Measurements from ENCODE around the gene MAST2.

Gene MAST2

DNA sequence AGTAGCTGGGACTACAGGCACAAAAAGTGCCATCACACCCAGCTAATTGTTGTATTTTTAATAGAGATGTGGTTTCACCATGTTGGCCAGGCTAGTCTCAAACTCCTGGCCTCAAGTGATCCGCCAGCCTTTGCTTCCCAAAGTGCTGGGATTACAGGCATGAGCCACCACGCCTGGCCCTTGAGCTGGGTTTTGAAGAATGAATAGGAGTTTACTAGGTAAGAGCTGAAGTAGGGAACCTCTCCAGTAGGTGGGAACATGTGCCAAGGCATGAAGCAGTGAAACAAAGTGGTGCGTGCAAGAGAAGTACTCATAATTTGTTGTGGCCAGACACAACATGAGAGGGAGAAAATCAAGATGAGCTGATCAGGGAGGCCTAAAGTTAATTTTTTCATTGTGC lies 55.8 kb downstream of the MAST2 start:
- no peak for DNase-seq
- Histone ChIP-seq H3K79me2 (ENCODE audit: low read length) (peaks cover 75% of the 10 kb centered on the region), H3F3A (ENCODE audit: insufficient read depth, low read length) (no peaks in the 10 kb centered on the region), H3K9me3 (replicated peaks; ENCODE audit: insufficient read depth, low read length) (no peaks in the 10 kb centered on the region), H3K4me1 (ENCODE audit: low read length) (no peaks in the 10 kb centered on the region), H3K27ac (ENCODE audit: low read length) (no peak overlapping the region), H4K20me1 (ENCODE audit: insufficient read depth, low read length) (no peaks in the 10 kb centered on the region), H3K9me2 (replicated peaks; ENCODE audit: insufficient read depth, low read length) (no peaks in the 10 kb centered on the region), H3K36me3 (replicated peaks; ENCODE audit: insufficient read depth, low read length) (no peaks in the 10 kb centered on the region), H3K27me3 (replicated peaks; ENCODE audit: insufficient read depth, low read length) (no peaks in the 10 kb centered on the region), H3K9ac (ENCODE audit: low read length) (no peak overlapping the region), H3K4me2 (ENCODE audit: low read depth, low read length) (no peak overlapping the region), H2AFZ (ENCODE audit: low read length) (no peak overlapping the region), H3K4me3 (ENCODE audit: low read length) (no peak overlapping the region)
- TF ChIP-seq EZH2 (optimal IDR thresholded peaks at IDR 0.05; ENCODE audit: low read depth, low read length), result no peak
- TF ChIP-seq, protein P1, sequence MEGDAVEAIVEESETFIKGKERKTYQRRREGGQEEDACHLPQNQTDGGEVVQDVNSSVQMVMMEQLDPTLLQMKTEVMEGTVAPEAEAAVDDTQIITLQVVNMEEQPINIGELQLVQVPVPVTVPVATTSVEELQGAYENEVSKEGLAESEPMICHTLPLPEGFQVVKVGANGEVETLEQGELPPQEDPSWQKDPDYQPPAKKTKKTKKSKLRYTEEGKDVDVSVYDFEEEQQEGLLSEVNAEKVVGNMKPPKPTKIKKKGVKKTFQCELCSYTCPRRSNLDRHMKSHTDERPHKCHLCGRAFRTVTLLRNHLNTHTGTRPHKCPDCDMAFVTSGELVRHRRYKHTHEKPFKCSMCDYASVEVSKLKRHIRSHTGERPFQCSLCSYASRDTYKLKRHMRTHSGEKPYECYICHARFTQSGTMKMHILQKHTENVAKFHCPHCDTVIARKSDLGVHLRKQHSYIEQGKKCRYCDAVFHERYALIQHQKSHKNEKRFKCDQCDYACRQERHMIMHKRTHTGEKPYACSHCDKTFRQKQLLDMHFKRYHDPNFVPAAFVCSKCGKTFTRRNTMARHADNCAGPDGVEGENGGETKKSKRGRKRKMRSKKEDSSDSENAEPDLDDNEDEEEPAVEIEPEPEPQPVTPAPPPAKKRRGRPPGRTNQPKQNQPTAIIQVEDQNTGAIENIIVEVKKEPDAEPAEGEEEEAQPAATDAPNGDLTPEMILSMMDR (IDR thresholded peaks at IDR 0.05; ENCODE audit: low read length), result no peak
- no peak for TF ChIP-seq EZH2phosphoT487 (IDR thresholded peaks at IDR 0.05; ENCODE audit: low read length)

DNA sequence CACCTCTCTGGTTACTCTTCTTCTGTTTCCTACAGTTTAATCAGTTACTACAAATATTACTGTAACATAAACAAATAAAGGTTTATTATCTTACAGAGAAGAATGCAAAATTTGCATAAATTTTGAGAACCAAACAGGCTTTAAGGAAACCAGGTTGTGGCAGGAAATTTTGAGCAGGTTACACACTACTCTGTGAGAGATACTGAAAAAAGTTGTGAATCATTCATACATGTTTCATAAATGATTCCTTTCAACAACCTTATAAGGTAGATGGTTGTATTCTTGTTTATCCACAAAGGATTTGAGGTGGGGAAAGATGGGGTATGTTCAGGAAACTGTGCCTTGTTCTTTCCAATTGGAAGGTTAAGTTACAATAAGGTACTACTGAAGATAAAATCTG lies 58.6 kb downstream of the MAST2 start:
- Histone ChIP-seq H3K27ac (ENCODE audit: low read length) (no peak overlapping the region), H3K27me3 (replicated peaks; ENCODE audit: insufficient read depth, low read length) (no peaks in the 10 kb centered on the region), H3K36me3 (replicated peaks; ENCODE audit: insufficient read depth, low read length) (no peaks in the 10 kb centered on the region), H3K4me1 (ENCODE audit: low read length) (no peaks in the 10 kb centered on the region), H3K79me2 (ENCODE audit: low read length) (peaks cover 72% of the 10 kb centered on the region), H4K20me1 (ENCODE audit: insufficient read depth, low read length) (no peaks in the 10 kb centered on the region), H3K4me3 (ENCODE audit: low read length) (no peak overlapping the region), H3K4me2 (ENCODE audit: low read depth, low read length) (no peak overlapping the region), H3F3A (ENCODE audit: insufficient read depth, low read length) (no peaks in the 10 kb centered on the region), H3K9me3 (replicated peaks; ENCODE audit: insufficient read depth, low read length) (no peaks in the 10 kb centered on the region), H3K9me2 (replicated peaks; ENCODE audit: insufficient read depth, low read length) (no peaks in the 10 kb centered on the region), H2AFZ (ENCODE audit: low read length) (no peak overlapping the region), H3K9ac (ENCODE audit: low read length) (no peak overlapping the region)
- no peak for TF ChIP-seq EZH2phosphoT487 (IDR thresholded peaks at IDR 0.05; ENCODE audit: low read length)
- TF ChIP-seq, protein P1 (IDR thresholded peaks at IDR 0.05; ENCODE audit: low read length), result no peak
- no peak for TF ChIP-seq EZH2 (optimal IDR thresholded peaks at IDR 0.05; ENCODE audit: low read depth, low read length)
- DNase-seq, result no peak

DNA sequence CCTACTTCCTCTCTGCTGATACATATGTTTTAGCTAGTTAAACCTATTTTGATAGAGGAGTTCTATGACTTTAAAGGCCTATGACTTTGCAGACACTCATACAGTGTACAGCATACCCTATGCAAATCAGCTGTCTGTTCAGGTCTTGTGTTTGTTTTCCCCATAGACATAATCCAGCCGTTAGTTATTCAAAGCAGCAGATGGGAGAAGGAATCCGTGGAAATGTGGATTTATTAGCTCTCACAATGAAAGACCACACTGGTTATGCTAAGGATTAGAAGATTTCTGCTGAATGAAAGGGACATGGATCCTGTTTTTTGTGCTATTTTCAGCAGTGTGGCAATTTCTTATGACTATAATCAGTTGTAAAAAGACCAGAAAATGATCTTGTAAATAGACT lies 59.8 kb downstream of the MAST2 start:
- Histone ChIP-seq H3K27ac (ENCODE audit: low read length) (no peak overlapping the region), H3K9me2 (replicated peaks; ENCODE audit: insufficient read depth, low read length) (no peaks in the 10 kb centered on the region), H3K9me3 (replicated peaks; ENCODE audit: insufficient read depth, low read length) (no peaks in the 10 kb centered on the region), H4K20me1 (ENCODE audit: insufficient read depth, low read length) (no peaks in the 10 kb centered on the region), H3K36me3 (replicated peaks; ENCODE audit: insufficient read depth, low read length) (no peaks in the 10 kb centered on the region), H3K4me1 (ENCODE audit: low read length) (peaks cover 10% of the 10 kb centered on the region), H3K27me3 (replicated peaks; ENCODE audit: insufficient read depth, low read length) (no peaks in the 10 kb centered on the region), H3K4me2 (ENCODE audit: low read depth, low read length) (no peak overlapping the region), H3F3A (ENCODE audit: insufficient read depth, low read length) (no peaks in the 10 kb centered on the region), H3K79me2 (ENCODE audit: low read length) (peaks cover 76% of the 10 kb centered on the region), H2AFZ (ENCODE audit: low read length) (no peak overlapping the region), H3K9ac (ENCODE audit: low read length) (no peak overlapping the region), H3K4me3 (ENCODE audit: low read length) (no peak overlapping the region)
- no peak for DNase-seq
- TF ChIP-seq, protein P1 (IDR thresholded peaks at IDR 0.05; ENCODE audit: low read length), result no peak
- TF ChIP-seq EZH2 (optimal IDR thresholded peaks at IDR 0.05; ENCODE audit: low read depth, low read length) (no peak), EZH2phosphoT487 (IDR thresholded peaks at IDR 0.05; ENCODE audit: low read length) (no peak)
